ENCODE results near the gene AP5B1.

Gene AP5B1

DNA sequence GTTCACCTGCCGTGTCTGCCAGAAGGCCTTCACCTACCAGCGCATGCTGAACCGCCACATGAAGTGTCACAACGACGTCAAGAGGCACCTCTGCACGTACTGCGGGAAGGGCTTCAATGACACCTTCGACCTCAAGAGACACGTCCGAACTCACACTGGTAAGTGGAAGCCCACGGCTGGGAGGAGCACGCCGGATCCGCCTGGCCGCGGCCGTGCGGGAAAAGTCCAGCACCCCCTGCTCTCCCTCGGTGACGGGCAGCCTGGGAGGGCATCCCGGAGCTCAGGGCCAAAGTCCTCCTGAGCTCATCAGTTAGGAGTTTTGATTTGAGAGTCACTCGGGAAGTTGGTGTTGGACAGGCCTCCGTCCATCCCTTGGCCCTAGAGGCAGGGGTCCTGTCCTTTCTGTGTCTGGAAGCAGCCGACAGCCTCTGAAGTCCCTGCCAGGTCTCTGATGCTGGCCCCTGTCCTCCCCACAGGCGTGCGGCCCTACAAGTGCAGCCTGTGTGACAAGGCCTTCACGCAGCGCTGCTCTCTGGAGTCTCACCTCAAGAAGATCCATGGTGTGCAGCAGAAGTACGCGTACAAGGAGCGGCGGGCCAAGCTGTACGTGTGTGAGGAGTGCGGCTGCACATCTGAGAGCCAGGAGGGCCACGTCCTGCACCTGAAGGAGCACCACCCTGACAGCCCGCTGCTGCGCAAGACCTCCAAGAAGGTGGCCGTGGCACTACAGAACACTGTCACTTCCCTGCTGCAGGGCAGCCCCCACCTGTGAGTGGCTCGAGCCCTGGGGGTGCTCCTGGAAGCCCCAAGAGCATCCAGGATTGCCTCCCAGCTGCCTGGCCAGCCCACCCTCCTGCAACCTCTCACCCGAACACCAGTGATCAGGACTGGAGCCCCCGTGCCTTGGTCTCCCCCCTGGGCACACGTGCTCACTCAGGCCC, 14.1 kb upstream of the AP5B1 start:
- Mint-ChIP-seq H3K4me1 (ENCODE audit: low read depth in 2 of 2) (peaks cover 0 to 21% of the 10 kb centered on the region in 2 donors), H3K9me3 (no peaks in the 10 kb centered on the region), H3K27ac (no peak overlapping the region), H3K27me3 (peaks cover 22 to 55% of the 10 kb centered on the region in 2 donors), H3K36me3 (ENCODE audit: insufficient read depth) (peaks cover 3% of the 10 kb centered on the region), H3K4me3 (no peak overlapping the region)
- DNase-seq: no peak
- ATAC-seq (replicated peaks): no peak

DNA sequence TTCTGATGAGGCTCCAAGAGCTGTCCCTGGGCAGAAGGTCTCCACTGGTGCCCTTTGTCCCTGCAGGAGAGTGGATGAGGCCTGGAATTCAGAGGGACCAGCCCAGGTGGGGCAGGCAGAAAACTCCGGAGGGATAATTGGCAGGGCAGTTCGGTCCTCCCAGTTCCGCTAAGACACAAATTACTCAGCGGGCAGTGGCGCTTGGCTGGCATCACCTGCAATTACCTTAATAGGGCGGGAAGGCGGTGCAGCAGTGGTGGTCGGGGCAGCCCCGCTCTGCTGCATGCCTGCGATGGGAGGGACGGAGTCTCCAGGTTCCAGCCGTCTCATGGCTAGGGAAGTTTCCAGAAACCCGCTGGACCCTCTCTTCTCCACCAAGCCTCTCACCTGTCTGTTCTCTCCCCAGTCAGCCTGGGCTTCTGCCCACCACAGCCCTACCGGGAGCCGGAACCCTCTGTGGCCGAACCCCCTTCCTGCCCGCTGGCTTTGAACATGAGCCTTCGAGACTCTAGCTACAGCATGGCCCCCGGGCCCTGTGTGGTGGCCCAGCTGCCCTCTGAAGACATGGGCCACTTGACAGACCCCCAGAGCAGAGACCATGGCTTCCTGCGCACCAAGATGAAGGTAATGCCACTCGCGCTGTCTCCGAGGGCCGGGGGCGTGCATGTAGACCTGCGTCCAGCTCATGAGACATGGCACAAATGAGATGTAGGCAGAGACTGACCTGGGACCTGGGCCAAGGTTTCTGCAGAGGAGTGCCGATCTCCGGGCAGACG, 13.0 kb upstream of the AP5B1 start:
- peaks cover 3% of the 10 kb centered on the region for H3K36me3 Mint-ChIP-seq (ENCODE audit: insufficient read depth)
- ATAC-seq (replicated peaks) (no peak), DNase-seq (no peak)
- no peak overlapping the region for H3K27ac Mint-ChIP-seq
- H3K4me1 Mint-ChIP-seq (ENCODE audit: low read depth in 2 of 2): peaks cover 0 to 21% of the 10 kb centered on the region in 2 donors
- peaks cover 23 to 59% of the 10 kb centered on the region in 2 donors for H3K27me3 Mint-ChIP-seq
- no peak overlapping the region for H3K4me3 Mint-ChIP-seq
- H3K9me3 Mint-ChIP-seq: no peaks in the 10 kb centered on the region

DNA sequence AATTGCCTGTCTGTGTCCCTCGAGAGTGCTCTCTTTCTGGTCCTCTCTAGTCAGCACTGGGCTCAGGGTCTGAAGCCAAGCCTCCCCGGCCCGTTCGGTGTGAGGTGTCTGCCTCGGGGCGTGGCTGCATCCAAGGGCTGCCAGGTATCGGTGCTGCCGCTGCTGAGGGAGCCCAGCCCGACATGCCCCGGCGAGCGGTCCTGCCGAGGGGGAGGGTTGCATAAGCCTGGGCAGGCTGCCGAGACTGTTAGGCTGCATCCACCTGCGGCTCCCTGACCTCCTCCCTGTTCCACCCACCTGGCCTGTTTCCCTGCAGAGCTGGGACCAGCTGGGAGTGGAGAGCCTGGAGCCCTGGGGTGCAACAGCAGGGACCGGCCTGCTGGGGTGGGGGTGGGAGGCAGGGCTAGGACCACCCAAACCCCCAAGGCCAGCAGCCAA, 12.4 kb upstream of the AP5B1 start:
- H3K36me3 Mint-ChIP-seq (ENCODE audit: insufficient read depth): peaks cover 3% of the 10 kb centered on the region
- no peaks in the 10 kb centered on the region for H3K9me3 Mint-ChIP-seq
- ATAC-seq (replicated peaks) (no peak), DNase-seq (no peak)
- H3K27ac Mint-ChIP-seq: peak overlapping the region in 1 of 2 donors; percentile 55
- H3K4me3 Mint-ChIP-seq: no peak overlapping the region
- peaks cover 23 to 59% of the 10 kb centered on the region in 2 donors for H3K27me3 Mint-ChIP-seq
- peaks cover 4 to 24% of the 10 kb centered on the region in 2 donors for H3K4me1 Mint-ChIP-seq (ENCODE audit: low read depth in 2 of 2)

DNA sequence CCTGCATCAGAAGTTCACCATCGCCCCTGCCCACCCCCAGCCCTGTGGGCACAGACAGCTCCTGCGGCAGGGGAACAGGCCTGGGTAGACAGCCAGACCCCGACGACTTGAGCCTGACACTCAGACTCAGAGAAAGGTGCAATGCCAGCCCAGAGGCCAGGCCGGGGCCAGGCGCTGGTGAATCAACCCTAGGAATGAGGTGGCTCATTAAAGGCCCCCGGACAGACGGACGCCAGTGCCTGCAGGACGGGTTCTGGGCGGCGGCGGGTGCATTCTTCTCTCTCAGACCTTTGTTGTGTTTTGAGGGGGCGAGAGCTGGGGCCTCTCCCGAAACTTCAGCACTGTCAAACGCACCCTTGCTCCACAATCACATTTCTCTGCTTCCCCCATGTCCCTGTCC, 11.7 kb upstream of the AP5B1 start:
- Mint-ChIP-seq H3K27me3 (peaks cover 24 to 58% of the 10 kb centered on the region in 2 donors), H3K9me3 (no peaks in the 10 kb centered on the region), H3K36me3 (ENCODE audit: insufficient read depth) (peaks cover 3% of the 10 kb centered on the region), H3K4me3 (no peak overlapping the region), H3K27ac (peak overlapping the region in 1 of 2 donors; percentile 55), H3K4me1 (ENCODE audit: low read depth in 2 of 2) (peaks cover 7 to 26% of the 10 kb centered on the region in 2 donors)
- DNase-seq (no peak), ATAC-seq (replicated peaks) (no peak)

DNA sequence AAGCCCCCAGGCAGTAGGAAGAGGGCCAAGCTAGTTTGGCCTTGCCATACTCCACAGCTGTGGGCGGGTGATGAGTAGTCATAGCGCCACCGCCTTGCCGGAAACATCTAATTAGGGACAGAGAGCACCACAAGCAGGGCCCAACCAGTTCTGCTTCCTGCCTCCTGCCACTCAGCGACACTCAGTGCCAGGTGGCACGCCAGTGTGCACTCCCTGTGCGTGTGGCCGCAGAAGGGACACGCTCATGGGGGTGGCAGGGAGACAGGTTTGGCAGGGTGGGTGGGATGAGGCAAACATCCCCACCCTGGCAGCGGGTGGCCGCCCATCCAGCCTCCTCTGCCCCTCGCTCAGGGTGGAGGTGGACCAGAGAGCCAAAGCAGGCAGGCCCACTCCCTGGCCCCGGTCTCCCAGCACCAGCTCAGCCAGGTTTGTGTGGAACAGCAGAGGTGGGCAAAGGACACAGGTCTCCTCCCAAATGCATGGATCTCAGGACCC, 11.0 kb upstream of the AP5B1 start:
- DNase-seq: peak in 2 of 3 experiments; percentile 55
- no peak overlapping the region for H3K4me3 Mint-ChIP-seq
- H3K36me3 Mint-ChIP-seq (ENCODE audit: insufficient read depth): peaks cover 3% of the 10 kb centered on the region
- peak; percentile 97 for ATAC-seq (replicated peaks)
- no peaks in the 10 kb centered on the region for H3K9me3 Mint-ChIP-seq
- peak overlapping the region in 1 of 2 donors; percentile 60 for H3K27ac Mint-ChIP-seq
- H3K27me3 Mint-ChIP-seq: peaks cover 29 to 58% of the 10 kb centered on the region in 2 donors
- peaks cover 12 to 28% of the 10 kb centered on the region in 2 donors for H3K4me1 Mint-ChIP-seq (ENCODE audit: low read depth in 2 of 2)

DNA sequence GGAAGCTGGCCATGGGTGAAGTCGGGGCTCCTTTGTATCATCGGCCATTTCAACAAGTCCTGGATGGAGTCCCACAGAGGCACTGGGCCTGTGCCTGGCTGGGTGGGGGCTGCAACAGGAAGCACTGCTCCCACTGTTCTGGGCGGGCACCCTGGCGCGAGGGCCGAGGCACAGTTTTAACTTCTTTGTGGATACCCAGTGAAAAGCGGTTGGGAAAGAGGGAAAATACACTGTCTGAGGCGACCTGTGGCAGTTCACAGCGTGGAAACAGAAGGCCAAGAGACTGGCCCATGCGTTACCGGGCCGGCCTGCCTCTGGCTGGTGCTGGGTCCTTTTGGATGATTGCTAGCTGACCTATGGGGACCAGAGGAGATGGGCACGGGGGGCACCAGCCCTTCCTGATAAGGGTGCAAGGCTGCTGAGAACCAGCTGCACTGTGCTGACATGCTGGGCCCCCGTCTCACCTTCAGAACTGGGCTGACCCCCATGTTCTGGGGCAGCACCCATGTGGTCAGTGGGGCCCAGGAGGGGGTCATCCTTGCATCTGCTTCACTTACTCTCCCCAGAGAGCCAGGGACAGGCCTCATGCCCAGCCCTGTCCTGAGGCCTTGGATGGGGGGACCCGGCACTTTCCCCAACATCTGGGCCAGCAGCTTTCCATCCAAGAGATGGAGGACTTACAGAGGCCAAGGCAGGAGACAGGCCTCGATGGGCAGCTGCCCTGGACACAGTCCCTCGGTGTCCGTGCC, 10.3 kb upstream of the AP5B1 start:
- Mint-ChIP-seq H3K27ac (peak overlapping the region in 1 of 2 donors; percentile 60), H3K9me3 (no peaks in the 10 kb centered on the region), H3K4me1 (ENCODE audit: low read depth in 2 of 2) (peaks cover 13 to 29% of the 10 kb centered on the region in 2 donors), H3K27me3 (peaks cover 31 to 55% of the 10 kb centered on the region in 2 donors), H3K36me3 (ENCODE audit: insufficient read depth) (peaks cover 3% of the 10 kb centered on the region), H3K4me3 (peak overlapping the region in 1 of 2 donors; percentile 38)
- DNase-seq (no peak), ATAC-seq (replicated peaks) (no peak)

DNA sequence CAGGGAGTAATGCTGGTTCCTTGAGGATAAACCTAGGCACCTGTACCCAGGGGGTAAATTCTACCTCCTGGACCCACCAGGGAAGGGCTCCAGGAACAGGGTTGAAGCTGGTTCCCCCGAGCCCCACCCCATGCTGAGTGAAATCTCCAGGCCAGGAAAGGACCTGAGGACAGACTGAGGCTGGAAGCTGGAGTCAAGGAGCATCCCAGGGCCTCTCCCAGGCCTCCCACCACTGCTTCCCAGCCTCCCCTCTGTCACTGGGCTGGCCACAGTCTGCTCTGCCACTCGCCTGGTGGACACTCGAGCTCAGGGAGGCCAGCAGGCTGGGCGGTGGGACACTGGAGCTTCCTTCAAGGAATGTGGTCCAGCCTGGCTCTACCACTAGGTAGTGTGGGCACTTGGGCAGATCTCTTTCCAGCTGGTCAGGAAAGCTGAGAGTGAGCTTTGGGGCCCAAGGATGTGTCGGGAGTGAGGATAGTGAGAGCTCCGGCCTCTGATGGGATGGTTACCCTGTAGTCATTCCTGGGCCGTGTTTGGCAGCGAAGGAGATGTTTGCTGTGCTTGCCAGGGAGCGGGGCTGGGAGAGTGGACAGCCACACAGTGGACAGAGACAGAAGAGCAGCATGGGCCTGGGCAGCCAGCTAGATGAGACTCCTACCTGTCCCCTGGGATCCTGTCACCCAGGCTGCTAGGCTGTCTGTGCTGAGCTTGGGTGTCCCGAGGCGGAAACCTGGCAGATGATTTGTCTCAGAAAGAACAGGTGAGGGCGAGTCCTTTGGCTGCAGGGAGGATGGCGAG, 9.5 kb upstream of the AP5B1 start:
- no peak for DNase-seq
- Mint-ChIP-seq H3K4me1 (ENCODE audit: low read depth in 2 of 2) (peaks cover 20 to 36% of the 10 kb centered on the region in 2 donors), H3K9me3 (no peaks in the 10 kb centered on the region), H3K36me3 (ENCODE audit: insufficient read depth) (peaks cover 3% of the 10 kb centered on the region), H3K27ac (peak overlapping the region in 1 of 2 donors; percentile 60), H3K27me3 (peaks cover 38 to 55% of the 10 kb centered on the region in 2 donors), H3K4me3 (peak overlapping the region in 1 of 2 donors; percentile 38)
- no peak for ATAC-seq (replicated peaks)

DNA sequence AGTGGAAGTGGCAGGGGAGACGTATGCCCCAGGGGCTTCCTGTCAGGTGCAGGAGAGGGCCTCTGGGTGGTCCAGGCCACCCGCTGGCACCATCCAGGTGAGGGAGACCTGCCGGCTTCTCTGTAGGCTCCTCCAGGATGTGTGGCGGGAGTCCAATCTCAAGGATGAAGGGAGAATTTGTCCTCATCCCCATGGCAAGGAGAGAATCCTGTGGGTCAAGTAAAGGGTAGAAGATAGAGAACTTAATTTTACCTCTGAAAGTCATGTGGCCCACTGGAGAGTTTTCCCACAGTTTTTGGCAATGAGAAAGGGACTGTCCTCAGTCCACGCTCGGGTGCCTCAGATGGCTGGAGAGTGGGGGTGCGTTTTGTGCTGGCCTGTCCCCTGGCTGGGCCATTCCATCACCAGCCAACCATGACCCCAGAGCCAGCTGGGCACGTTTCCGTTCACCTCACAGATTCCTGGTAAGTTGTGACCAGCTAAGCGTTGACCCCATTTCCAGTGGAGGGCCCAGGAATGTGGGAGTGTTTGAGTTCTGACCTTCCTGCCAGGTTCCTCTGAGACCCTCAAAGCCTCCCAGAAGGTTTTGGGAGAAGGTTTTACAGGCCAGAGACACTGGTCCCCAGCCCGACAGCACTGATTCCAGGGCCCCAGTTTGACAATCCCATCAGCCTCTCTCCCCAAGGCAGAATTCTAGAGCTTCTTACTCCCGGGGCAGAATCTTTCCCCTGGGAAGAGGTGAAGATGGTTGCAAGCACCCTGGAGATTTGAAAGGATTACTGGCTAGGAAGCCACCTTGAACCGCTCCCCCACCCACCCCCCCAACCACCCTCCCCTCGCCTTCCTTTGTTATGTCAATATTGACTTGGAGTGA, 8.7 kb upstream of the AP5B1 start:
- ATAC-seq (replicated peaks): no peak
- DNase-seq: no peak
- Mint-ChIP-seq H3K36me3 (ENCODE audit: insufficient read depth) (peaks cover 3% of the 10 kb centered on the region), H3K27me3 (peaks cover 38 to 51% of the 10 kb centered on the region in 2 donors), H3K27ac (no peak overlapping the region), H3K9me3 (no peaks in the 10 kb centered on the region), H3K4me1 (ENCODE audit: low read depth in 2 of 2) (peaks cover 21 to 39% of the 10 kb centered on the region in 2 donors), H3K4me3 (no peak overlapping the region)

DNA sequence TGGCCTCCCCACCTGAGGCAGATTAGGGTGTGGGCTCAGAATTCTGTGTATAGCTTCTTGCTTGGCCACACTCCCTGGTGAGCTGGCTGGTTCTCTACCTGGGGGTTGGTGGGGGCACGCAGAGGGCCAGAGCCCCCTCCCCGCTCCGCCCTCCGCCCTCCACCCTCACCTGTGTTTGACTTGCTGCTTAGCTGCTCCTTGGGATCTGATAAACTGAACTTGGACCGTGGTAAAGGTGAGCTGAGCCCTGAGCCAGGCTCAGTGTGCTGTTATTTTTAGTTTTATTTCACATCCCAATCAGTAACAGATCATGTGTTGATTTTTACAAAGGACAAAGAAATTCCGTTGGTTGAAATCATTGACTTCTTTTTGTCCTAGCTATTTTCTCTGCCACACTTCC, 8.0 kb upstream of the AP5B1 start:
- Mint-ChIP-seq H3K4me1 (ENCODE audit: low read depth in 2 of 2) (peaks cover 21 to 39% of the 10 kb centered on the region in 2 donors), H3K9me3 (no peaks in the 10 kb centered on the region), H3K4me3 (no peak overlapping the region), H3K27ac (peak overlapping the region in 1 of 2 donors; percentile 53), H3K27me3 (peaks cover 38 to 56% of the 10 kb centered on the region in 2 donors), H3K36me3 (ENCODE audit: insufficient read depth) (peaks cover 3% of the 10 kb centered on the region)
- DNase-seq (no peak), ATAC-seq (replicated peaks) (no peak)

DNA sequence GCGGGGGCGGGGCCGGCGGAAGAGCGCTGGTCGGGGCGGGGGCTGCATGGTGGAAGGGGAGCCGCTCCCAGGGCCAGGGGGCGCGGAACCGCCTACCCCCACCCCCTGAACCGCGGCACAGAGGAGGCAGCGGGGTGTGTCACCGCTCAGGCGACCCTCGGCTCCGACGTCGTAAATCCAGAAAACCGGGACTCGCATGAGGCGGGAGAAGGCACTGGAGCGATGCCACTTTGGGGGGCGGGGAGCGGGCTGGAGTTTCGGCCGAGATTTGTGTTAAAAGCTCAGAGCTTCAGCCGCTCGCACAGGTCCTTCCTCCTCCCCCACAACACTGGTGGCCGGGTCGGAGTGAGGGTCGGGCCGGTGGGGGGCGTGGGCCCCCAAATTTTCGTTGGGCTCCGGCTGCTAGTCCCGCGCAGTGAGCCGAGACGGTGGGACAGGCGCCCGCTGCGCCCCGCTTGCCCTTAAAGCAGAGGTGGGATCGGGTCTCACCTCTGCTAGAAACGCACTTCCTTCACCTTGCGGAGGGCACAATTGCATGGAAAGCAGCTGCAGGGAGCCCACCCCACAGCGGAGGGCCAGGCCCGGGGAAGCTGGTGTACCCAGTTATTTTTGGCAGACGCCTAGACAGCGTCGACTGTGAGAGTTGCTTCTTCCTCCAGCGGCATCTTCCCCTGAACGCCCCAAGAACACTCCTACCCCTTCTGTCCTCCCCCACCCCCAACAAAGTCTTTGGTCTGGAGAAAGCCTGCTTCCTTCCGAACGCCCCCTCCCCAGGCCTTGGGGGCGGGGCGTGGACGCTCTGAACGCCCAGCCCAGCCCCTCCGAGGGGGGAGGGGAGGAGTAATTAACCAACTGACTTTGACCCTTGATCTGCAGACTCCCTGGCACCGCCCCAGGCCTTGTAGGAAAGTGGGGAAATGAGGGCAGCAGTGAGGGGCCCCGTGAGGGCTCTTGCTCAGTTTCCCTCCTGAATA, 7.2 kb upstream of the AP5B1 start:
- Mint-ChIP-seq H3K4me1 (ENCODE audit: low read depth in 2 of 2) (peaks cover 21 to 39% of the 10 kb centered on the region in 2 donors), H3K36me3 (ENCODE audit: insufficient read depth) (peaks cover 3% of the 10 kb centered on the region), H3K9me3 (no peaks in the 10 kb centered on the region), H3K4me3 (peak overlapping the region; percentile 66 to 79), H3K27me3 (peaks cover 38 to 57% of the 10 kb centered on the region in 2 donors), H3K27ac (peak overlapping the region in 1 of 2 donors; percentile 53)
- DNase-seq (no peak), ATAC-seq (replicated peaks) (no peak)
